WTC11 (cell line): Measurements from ENCODE around the gene NANOS2. TPM values are rescaled to one million over a fixed set of nuclear protein-coding genes. Genes with fewer than 3 reads are reported as not detected.

Experiments
- ATAC-seq: fragments of 200-7000 bp; cut with Tn5 transposase; 2 replicates; pipeline ENCODE4 v1.10.0; 2021; ENCODE audit warnings: mild to moderate bottlenecking, moderate library complexity
- CTCF ChIA-PET: fragments of 300-600 bp; sonication (Branson Sonifier 250); formaldehyde crosslinking; loops from one replicate; lab custom pipeline; 2021; ENCODE audit warnings: antibody characterized with exemption; lab: Charles Lee
- POLR2A ChIA-PET: fragments of 350-600 bp; sonication (Branson Sonifier 250); formaldehyde crosslinking; loops from one replicate; lab custom pipeline; 2021; ENCODE audit warnings: antibody characterized with exemption; lab: Charles Lee
- DNase-seq: peaks from one replicate; pipeline ENCODE4 v3.0.0; 2021; ENCODE audit warnings: low spot score
- H3K27ac Mint-ChIP-seq: 2 replicates; pipeline ENCODE4 v1.8.0; 2021; ENCODE audit warnings: mixed read lengths
- H3K27me3 Mint-ChIP-seq: 2 replicates; pipeline ENCODE4 v1.8.0; 2021; ENCODE audit warnings: low read depth, mild to moderate bottlenecking, moderate library complexity, mixed read lengths
- H3K36me3 Mint-ChIP-seq: 2 replicates; pipeline ENCODE4 v1.8.0; 2021; ENCODE audit warnings: mixed read lengths
- H3K4me1 Mint-ChIP-seq: 2 replicates; pipeline ENCODE4 v1.8.0; 2022; ENCODE audit warnings: mixed read lengths
- H3K4me3 Mint-ChIP-seq: 2 replicates; pipeline ENCODE4 v1.8.0; 2021; ENCODE audit warnings: mild to moderate bottlenecking, moderate library complexity, mixed read lengths
- H3K9me3 Mint-ChIP-seq: 2 replicates; pipeline ENCODE4 v1.8.0; 2021; ENCODE audit warnings: mixed read lengths
- EMX1 ChIP-seq: fragments of 250-450 bp; sonication (Bioruptor Pico); IDR thresholded peaks from 2 replicates; pipeline ENCODE4 v1.8.0; 2021; ENCODE audit warnings: mild to moderate bottlenecking
- NFE2L1 ChIP-seq: sonication (generic); formaldehyde crosslinking; IDR thresholded peaks from 2 replicates; pipeline ENCODE4 v1.8.1; 2023; ENCODE audit warnings: missing genetic modification reagents
- NR1H2 ChIP-seq: sonication (generic); formaldehyde crosslinking; IDR thresholded peaks from 2 replicates; pipeline ENCODE4 v1.9.0; 2021; ENCODE audit warnings: mild to moderate bottlenecking, moderate library complexity, missing genetic modification reagents
- NR2C2 ChIP-seq: sonication (generic); formaldehyde crosslinking; IDR thresholded peaks from 2 replicates; pipeline ENCODE4 v1.8.0; 2022; ENCODE audit warnings: mild to moderate bottlenecking, missing genetic modification reagents
- NR3C1 ChIP-seq: sonication (generic); formaldehyde crosslinking; conservative IDR thresholded peaks from 2 replicates; pipeline ENCODE4 v1.8.1; 2023; ENCODE audit warnings: low read depth, mild to moderate bottlenecking, missing genetic modification reagents
- OVOL2 ChIP-seq: fragments of 250-450 bp; sonication (Bioruptor Pico); IDR thresholded peaks from 2 replicates; pipeline ENCODE4 v1.9.0; 2021; ENCODE audit warnings: mild to moderate bottlenecking, borderline replicate concordance
- TEAD4 ChIP-seq: sonication (generic); formaldehyde crosslinking; IDR thresholded peaks from 2 replicates; pipeline ENCODE4 v1.8.0; 2022; ENCODE audit warnings: mild to moderate bottlenecking, missing genetic modification reagents
- ZBTB21 ChIP-seq: sonication (generic); formaldehyde crosslinking; IDR thresholded peaks from 2 replicates; pipeline ENCODE4 v1.8.1; 2023; ENCODE audit warnings: mild to moderate bottlenecking, missing genetic modification reagents, borderline replicate concordance
- ZNF232 ChIP-seq: sonication (generic); formaldehyde crosslinking; IDR thresholded peaks from 2 replicates; pipeline ENCODE4 v1.8.0; 2022; ENCODE audit warnings: mild to moderate bottlenecking, missing genetic modification reagents
- ZNF396 ChIP-seq: fragments of 250-450 bp; sonication (Bioruptor Pico); IDR thresholded peaks from 2 replicates; pipeline ENCODE4 v1.8.0; 2021; ENCODE audit warnings: mild to moderate bottlenecking, moderate library complexity, borderline replicate concordance
- ZNF416 ChIP-seq: fragments of 250-450 bp; sonication (Bioruptor Pico); IDR thresholded peaks from 2 replicates; pipeline ENCODE4 v1.9.0; 2021; ENCODE audit warnings: mild to moderate bottlenecking, inconsistent platforms
- total RNA-seq: library from RNA; stranded (reverse); gene quantifications from 3 replicates; pipeline ENCODE4 v1.2.3, GENCODE V29; 2021
- TF ChIP-seq, protein P1 (sequence below): sonication (generic); formaldehyde crosslinking; IDR thresholded peaks from 2 replicates; pipeline ENCODE4 v1.8.0; 2022; ENCODE audit warnings: missing genetic modification reagents
- TF ChIP-seq, protein P2 (sequence below): sonication (generic); formaldehyde crosslinking; IDR thresholded peaks from 2 replicates; pipeline ENCODE4 v1.8.1; 2023; ENCODE audit warnings: mild to moderate bottlenecking, missing genetic modification reagents, moderate library complexity
- TF ChIP-seq, protein P3 (sequence below): fragments of 250-450 bp; sonication (Bioruptor Pico); conservative IDR thresholded peaks from 2 replicates; pipeline ENCODE4 v1.9.0; 2021; ENCODE audit warnings: mild to moderate bottlenecking
- TF ChIP-seq, protein P4 (sequence below): sonication (generic); formaldehyde crosslinking; IDR thresholded peaks from 2 replicates; pipeline ENCODE4 v1.8.0; 2022; ENCODE audit warnings: mild to moderate bottlenecking, missing genetic modification reagents
- TF ChIP-seq, protein P5 (sequence below): sonication (generic); formaldehyde crosslinking; IDR thresholded peaks from 2 replicates; pipeline ENCODE4 v1.8.1; 2022; ENCODE audit warnings: mild to moderate bottlenecking, moderate library complexity, missing genetic modification reagents
- TF ChIP-seq, protein P6 (sequence below): fragments of 250-450 bp; sonication (Bioruptor Pico); IDR thresholded peaks from 2 replicates; pipeline ENCODE4 v1.8.0; 2021; ENCODE audit warnings: mild to moderate bottlenecking
- TF ChIP-seq, protein P7 (sequence below): sonication (generic); formaldehyde crosslinking; IDR thresholded peaks from 2 replicates; pipeline ENCODE4 v1.8.1; 2023; ENCODE audit warnings: mild to moderate bottlenecking, missing genetic modification reagents, moderate library complexity

Gene NANOS2
- total RNA-seq, 1 experiment from 2014 or later = 0.13 TPM

DNA sequence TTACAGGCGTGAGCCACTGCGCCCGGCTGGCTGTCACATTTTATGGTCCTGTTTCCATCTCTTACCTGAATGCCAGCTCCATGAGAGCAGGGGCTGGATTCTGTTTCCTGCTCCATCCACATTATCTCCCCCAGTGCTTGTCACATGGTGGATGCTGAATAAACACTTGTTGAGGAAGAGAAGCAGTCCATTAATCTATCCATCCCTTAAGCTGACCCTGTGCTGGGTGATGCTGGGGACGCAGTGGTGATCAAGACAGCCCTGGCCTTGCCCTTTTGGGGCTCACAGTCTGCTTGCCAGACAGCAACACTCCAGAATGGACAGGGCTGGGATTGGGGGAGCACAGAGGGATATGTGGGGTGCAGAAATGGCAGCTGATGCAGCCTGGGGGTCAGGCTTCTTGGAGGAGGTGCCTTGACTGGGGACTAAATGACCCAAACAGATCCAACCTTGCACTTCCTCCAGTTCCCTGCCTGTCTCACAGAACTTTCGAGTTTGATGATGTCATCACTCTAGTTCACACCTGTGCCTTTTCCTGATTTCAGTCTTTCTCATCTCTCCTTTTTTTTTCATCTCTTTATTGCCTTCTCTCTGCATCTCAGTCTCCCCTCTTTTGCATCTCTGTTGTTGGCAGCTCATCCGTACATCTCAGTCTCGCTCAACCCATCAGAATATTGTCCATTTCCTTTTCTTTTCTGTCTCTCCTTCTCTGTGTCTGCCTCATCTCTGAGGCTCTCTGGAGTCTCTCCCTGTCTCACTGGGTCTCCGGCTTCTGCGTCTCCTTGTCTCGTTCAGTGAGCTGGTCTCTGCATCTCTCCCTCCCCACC is 33.3 kb downstream of the NANOS2 start:
- Mint-ChIP-seq H3K27me3 (no peaks in the 10 kb centered on the region), H3K4me3 (peak overlapping the region; percentile 76), H3K4me1 (peaks cover 45% of the 10 kb centered on the region), H3K27ac (peak overlapping the region; percentile 65), H3K9me3 (no peaks in the 10 kb centered on the region), H3K36me3 (no peaks in the 10 kb centered on the region)
- CTCF ChIA-PET = interaction anchor here (0.5 to 8.5 kb wide), 11 partner anchors 16 to 196 kb away, joined by 3 to 212 read pairs (median 4); partner anchors contain the start of genes CCDC61, FOXA3, MYPOP and RSPH6A
- DNase-seq = no peak
- TF ChIP-seq, protein P1, sequence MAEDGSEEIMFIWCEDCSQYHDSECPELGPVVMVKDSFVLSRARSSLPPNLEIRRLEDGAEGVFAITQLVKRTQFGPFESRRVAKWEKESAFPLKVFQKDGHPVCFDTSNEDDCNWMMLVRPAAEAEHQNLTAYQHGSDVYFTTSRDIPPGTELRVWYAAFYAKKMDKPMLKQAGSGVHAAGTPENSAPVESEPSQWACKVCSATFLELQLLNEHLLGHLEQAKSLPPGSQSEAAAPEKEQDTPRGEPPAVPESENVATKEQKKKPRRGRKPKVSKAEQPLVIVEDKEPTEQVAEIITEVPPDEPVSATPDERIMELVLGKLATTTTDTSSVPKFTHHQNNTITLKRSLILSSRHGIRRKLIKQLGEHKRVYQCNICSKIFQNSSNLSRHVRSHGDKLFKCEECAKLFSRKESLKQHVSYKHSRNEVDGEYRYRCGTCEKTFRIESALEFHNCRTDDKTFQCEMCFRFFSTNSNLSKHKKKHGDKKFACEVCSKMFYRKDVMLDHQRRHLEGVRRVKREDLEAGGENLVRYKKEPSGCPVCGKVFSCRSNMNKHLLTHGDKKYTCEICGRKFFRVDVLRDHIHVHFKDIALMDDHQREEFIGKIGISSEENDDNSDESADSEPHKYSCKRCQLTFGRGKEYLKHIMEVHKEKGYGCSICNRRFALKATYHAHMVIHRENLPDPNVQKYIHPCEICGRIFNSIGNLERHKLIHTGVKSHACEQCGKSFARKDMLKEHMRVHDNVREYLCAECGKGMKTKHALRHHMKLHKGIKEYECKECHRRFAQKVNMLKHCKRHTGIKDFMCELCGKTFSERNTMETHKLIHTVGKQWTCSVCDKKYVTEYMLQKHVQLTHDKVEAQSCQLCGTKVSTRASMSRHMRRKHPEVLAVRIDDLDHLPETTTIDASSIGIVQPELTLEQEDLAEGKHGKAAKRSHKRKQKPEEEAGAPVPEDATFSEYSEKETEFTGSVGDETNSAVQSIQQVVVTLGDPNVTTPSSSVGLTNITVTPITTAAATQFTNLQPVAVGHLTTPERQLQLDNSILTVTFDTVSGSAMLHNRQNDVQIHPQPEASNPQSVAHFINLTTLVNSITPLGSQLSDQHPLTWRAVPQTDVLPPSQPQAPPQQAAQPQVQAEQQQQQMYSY (CRISPR knock-in tag) = no peak
- TF ChIP-seq NR3C1 (no peak), OVOL2 (no peak), ZNF416 (no peak), TEAD4 (CRISPR knock-in tag) (no peak), ZNF396 (CRISPR knock-in tag) (no peak), NR2C2 (no peak), EMX1 (CRISPR knock-in tag) (no peak), ZBTB21 (no peak), NFE2L1 (CRISPR knock-in tag) (no peak), ZNF232 (no peak), NR1H2 (no peak)
- TF ChIP-seq, protein P2, sequence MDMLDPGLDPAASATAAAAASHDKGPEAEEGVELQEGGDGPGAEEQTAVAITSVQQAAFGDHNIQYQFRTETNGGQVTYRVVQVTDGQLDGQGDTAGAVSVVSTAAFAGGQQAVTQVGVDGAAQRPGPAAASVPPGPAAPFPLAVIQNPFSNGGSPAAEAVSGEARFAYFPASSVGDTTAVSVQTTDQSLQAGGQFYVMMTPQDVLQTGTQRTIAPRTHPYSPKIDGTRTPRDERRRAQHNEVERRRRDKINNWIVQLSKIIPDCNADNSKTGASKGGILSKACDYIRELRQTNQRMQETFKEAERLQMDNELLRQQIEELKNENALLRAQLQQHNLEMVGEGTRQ (CRISPR knock-in tag) = no peak
- TF ChIP-seq, protein P3, sequence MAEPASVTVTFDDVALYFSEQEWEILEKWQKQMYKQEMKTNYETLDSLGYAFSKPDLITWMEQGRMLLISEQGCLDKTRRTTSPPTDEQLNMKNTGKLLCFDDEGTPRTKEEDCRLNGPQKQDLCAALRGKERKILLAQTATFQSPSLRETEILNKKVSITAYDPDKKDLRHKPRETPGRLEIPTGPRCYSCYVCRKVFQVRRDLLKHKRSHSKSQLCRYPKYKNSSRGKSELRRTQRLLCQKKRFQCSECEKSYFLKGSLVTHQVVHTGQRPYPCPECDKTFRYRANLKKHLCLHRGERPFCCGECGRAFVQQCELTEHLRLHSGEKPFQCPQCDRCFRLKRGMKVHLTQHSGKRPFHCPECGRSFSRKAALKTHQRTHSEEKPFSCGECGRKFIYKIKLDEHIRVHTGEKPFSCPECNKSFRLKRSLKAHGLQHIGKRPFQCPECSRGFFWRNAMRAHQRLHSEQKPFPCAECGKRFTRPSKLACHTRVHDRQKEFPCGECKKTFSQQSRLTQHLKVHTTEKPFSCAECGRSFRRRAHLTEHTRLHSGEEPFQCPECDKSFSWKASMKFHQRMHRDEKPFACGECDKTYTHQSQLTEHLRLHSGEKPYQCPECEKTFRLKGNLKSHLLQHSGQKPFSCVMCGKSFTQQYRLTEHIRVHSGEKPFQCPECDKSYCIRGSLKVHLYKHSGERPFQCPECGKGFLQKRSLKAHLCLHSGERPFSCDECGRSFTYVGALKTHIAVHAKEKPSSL (CRISPR knock-in tag) = no peak
- TF ChIP-seq, protein P4, sequence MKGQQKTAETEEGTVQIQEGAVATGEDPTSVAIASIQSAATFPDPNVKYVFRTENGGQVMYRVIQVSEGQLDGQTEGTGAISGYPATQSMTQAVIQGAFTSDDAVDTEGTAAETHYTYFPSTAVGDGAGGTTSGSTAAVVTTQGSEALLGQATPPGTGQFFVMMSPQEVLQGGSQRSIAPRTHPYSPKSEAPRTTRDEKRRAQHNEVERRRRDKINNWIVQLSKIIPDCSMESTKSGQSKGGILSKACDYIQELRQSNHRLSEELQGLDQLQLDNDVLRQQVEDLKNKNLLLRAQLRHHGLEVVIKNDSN = no peak
- TF ChIP-seq, protein P5, sequence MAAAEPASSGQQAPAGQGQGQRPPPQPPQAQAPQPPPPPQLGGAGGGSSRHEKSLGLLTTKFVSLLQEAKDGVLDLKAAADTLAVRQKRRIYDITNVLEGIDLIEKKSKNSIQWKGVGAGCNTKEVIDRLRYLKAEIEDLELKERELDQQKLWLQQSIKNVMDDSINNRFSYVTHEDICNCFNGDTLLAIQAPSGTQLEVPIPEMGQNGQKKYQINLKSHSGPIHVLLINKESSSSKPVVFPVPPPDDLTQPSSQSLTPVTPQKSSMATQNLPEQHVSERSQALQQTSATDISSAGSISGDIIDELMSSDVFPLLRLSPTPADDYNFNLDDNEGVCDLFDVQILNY (CRISPR knock-in tag) = no peak
- TF ChIP-seq, protein P6, sequence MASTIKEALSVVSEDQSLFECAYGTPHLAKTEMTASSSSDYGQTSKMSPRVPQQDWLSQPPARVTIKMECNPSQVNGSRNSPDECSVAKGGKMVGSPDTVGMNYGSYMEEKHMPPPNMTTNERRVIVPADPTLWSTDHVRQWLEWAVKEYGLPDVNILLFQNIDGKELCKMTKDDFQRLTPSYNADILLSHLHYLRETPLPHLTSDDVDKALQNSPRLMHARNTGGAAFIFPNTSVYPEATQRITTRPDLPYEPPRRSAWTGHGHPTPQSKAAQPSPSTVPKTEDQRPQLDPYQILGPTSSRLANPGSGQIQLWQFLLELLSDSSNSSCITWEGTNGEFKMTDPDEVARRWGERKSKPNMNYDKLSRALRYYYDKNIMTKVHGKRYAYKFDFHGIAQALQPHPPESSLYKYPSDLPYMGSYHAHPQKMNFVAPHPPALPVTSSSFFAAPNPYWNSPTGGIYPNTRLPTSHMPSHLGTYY (CRISPR knock-in tag) = no peak
- TF ChIP-seq, protein P7, sequence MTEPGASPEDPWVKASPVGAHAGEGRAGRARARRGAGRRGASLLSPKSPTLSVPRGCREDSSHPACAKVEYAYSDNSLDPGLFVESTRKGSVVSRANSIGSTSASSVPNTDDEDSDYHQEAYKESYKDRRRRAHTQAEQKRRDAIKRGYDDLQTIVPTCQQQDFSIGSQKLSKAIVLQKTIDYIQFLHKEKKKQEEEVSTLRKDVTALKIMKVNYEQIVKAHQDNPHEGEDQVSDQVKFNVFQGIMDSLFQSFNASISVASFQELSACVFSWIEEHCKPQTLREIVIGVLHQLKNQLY (CRISPR knock-in tag) = no peak
- POLR2A ChIA-PET = interaction anchor here (1.0 to 3.0 kb wide), 3 partner anchors 17 to 112 kb away, joined by 6 to 42 read pairs (median 6); partner anchors contain the start of genes FOXA3, SIX5 and SYMPK
- ATAC-seq = no peak; the same call in 1 of the 2 replicates
